CD4-positive, CD25-positive, alpha-beta regulatory T cell (primary cell): Measurements from ENCODE around the gene PET100. TPM values are rescaled to one million over a fixed set of nuclear protein-coding genes. Genes with fewer than 3 reads are reported as not detected.

Source experiments
- ATAC-seq, 2 donors: fragments of 150-1000 bp; cut with Tn5 transposase; one replicate each; pipeline ENCODE4 v1.10.0; 2021; ENCODE audit warnings: low read depth in 2 of 2, moderate number of reproducible peaks in 2 of 2, moderate library complexity in 1 of 2
- DNase-seq, 3 donors: peaks; one replicate each; pipeline versions ENCODE4 v3.0.0 to v3.0.0-alpha.2; 2012 to 2022; ENCODE audit warnings: mixed read lengths in 1 of 3
- H3K27ac ChIP-seq: one replicate; pipeline ENCODE4 v1.7.0; 2013; ENCODE audit warnings: mild to moderate bottlenecking, low read length; ENCODE audit not compliant: insufficient read depth, poor library complexity, severe bottlenecking
- H3K27me3 ChIP-seq: one replicate; pipeline ENCODE4 v1.7.0; 2013; ENCODE audit warnings: low read length; ENCODE audit not compliant: control insufficient read depth, insufficient read depth
- H3K36me3 ChIP-seq: one replicate; pipeline ENCODE4 v1.7.0; 2013; ENCODE audit warnings: mild to moderate bottlenecking, low read length, moderate library complexity; ENCODE audit not compliant: control insufficient read depth, insufficient read depth
- H3K4me1 ChIP-seq: 2 replicates; pipeline ENCODE4 v1.7.0; 2013; ENCODE audit warnings: mild to moderate bottlenecking, low read length; ENCODE audit not compliant: insufficient read depth, control insufficient read depth, poor library complexity, severe bottlenecking
- H3K4me3 ChIP-seq: one replicate; pipeline ENCODE4 v1.7.0; 2013; ENCODE audit warnings: low read depth, mild to moderate bottlenecking, low read length, moderate library complexity
- H3K9me3 ChIP-seq, 2 experiments: 1 replicate in 1 of 2; 2 replicates in 1 of 2; pipeline ENCODE4 v1.7.0; 2013; ENCODE audit warnings: low read length in 2 of 2, mild to moderate bottlenecking in 1 of 2, moderate library complexity in 1 of 2; ENCODE audit not compliant: control insufficient read depth in 2 of 2
- H3K27ac Mint-ChIP-seq, 3 donors: one replicate each; pipeline ENCODE4 v1.8.0; 2020 to 2022; ENCODE audit warnings: mild to moderate bottlenecking in 3 of 3, mixed read lengths in 3 of 3, moderate library complexity in 2 of 3
- H3K27me3 Mint-ChIP-seq: one replicate; pipeline ENCODE4 v1.8.0; 2022; ENCODE audit warnings: mild to moderate bottlenecking, mixed read lengths
- H3K36me3 Mint-ChIP-seq: one replicate; pipeline ENCODE4 v1.8.0; 2020; ENCODE audit warnings: mixed read lengths
- H3K4me1 Mint-ChIP-seq, 4 donors: one replicate each; pipeline ENCODE4 v1.8.0; 2020 to 2022; ENCODE audit warnings: mixed read lengths in 4 of 4, mild to moderate bottlenecking in 1 of 4
- H3K4me3 Mint-ChIP-seq, 4 donors: one replicate each; pipeline ENCODE4 v1.8.0; 2020 to 2022; ENCODE audit warnings: mild to moderate bottlenecking in 4 of 4, mixed read lengths in 4 of 4, moderate library complexity in 3 of 4
- H3K9me3 Mint-ChIP-seq, 7 donors: one replicate each; pipeline ENCODE4 v1.8.0; 2020 to 2022; ENCODE audit warnings: mixed read lengths in 7 of 7, mild to moderate bottlenecking in 3 of 7, moderate library complexity in 2 of 7
- polyA plus RNA-seq, 4 donors: library from polyadenylated mRNA; unstranded; fragments of 300-500 nt; fragmentation: Illumina TruSeq; gene quantifications; one replicate each; pipeline ENCODE4 v1.2.3, GENCODE V29; 2021
- total RNA-seq: library from RNA; stranded (reverse); gene quantifications from one replicate; pipeline ENCODE4 v1.2.3, GENCODE V29; 2022

Gene PET100
- total and polyA plus RNA-seq, 5 donors from 2014 or later: 116 to 500 (median 298) TPM

DNA sequence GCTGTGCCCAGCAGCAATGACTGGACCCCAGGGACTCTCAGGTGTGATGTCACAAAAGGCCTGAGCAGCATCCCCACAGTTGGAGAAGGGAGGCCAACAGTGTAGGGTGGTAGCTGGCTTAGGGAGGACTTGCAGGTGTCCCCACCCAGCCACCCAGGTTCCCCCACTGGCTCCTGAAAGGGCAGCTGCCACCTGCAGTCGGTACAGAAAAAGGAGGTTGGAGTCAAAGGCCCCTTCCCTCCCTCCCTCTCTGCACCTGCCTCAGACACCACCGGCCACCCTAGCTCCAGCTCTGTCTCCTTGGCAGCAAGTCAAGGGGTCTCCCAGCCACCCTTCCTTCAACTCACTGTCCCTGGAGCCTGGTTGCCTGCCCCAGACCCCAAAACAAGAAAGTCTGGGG, 4.1 kb downstream of the PET100 start, which contains the start of gene PCP2:
Gene PCP2, minus strand, starts transcription at position 22 of the 400 bp plus-strand sequence. CDS start 262 bp downstream, outside the sequence.
- DNase-seq (no peak), ATAC-seq (no peak)
- no peak within 1 kb of the TSS for H3K4me3 ChIP-seq
- peak within 1 kb of the TSS in 1 of 3 donors; percentile 32 for H3K27ac Mint-ChIP-seq
- H3K27ac ChIP-seq: no peak within 1 kb of the TSS
- peaks cover 7% of the 10 kb centered on the region for H3K27me3 Mint-ChIP-seq
- no peaks in the 10 kb centered on the region for H3K27me3 ChIP-seq
- H3K4me1 Mint-ChIP-seq: peaks cover 5 to 74% (median 22%) of the 10 kb centered on the region in 4 donors
- peaks cover 7% of the 10 kb centered on the region for H3K36me3 Mint-ChIP-seq
- H3K9me3 ChIP-seq: no peaks in the 10 kb centered on the region
- H3K4me3 Mint-ChIP-seq: peak within 1 kb of the TSS; percentile 29 to 89 (median 59)
- H3K4me1 ChIP-seq: peaks cover 42% of the 10 kb centered on the region
- H3K36me3 ChIP-seq: peaks cover 4% of the 10 kb centered on the region
- H3K9me3 Mint-ChIP-seq: no peaks in the 10 kb centered on the region

GRCh38 chr19:7635670-7636069, 6.1 kb downstream of the PET100 start:
- ATAC-seq (no peak), DNase-seq (no peak)
- Histone ChIP-seq H3K36me3 (peaks cover 14% of the 10 kb centered on the region), H3K4me3 (no peak overlapping the region), H3K27ac (no peak overlapping the region), H3K27me3 (no peaks in the 10 kb centered on the region), H3K4me1 (peaks cover 37% of the 10 kb centered on the region), H3K9me3 (no peaks in the 10 kb centered on the region)
- H3K4me3 Mint-ChIP-seq: peak overlapping the region; percentile 79 to 89 (median 85)
- H3K36me3 Mint-ChIP-seq: peaks cover 11% of the 10 kb centered on the region
- no peaks in the 10 kb centered on the region for H3K27me3 Mint-ChIP-seq
- H3K4me1 Mint-ChIP-seq: peaks cover 0 to 69% (median 21%) of the 10 kb centered on the region in 4 donors
- peak overlapping the region; percentile 85 to 93 (median 91) for H3K27ac Mint-ChIP-seq
- no peaks in the 10 kb centered on the region for H3K9me3 Mint-ChIP-seq

- H3K4me1 Mint-ChIP-seq: peaks cover 0 to 64% (median 18%) of the 10 kb centered on the region in 4 donors
Observed at GRCh38 chr19:7636317-7636690, 6.7 kb downstream of the PET100 start.

DNA sequence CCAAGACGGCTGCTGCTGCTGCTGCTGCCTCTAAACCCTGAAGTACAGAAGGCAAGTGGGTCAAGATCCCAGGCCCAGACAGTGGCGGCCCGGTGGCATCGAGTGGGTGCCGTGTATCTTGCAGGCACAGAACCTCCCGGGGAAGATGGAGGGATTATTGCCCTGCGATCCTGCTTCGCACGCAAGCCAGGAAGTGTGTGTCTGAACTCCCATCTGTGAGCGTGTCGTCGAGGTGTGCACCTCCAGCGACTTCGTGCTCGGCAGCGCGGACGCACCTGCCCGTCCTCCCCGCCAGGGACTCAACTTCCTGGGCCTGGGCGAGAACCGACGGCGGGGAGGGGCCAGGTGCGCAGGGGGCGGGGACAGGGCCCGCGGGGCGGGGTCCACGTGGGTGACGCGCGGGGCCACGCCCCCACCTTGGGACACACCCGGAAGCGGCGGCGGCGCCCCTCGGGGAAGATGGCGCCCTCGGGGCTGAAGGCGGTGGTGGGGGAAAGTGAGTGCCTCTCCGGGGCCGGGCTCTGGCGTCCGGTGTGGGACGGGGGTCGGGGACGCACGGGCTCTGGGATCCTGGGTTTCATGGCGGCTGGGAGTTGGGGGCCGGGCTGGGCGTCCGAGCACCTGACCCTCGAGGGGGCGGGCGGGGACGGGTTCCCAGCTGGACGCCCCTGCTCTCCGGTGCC, 7.2 kb downstream of the PET100 start, which contains the start of gene STXBP2:
Gene STXBP2, plus strand, starts transcription at position 420 of the 683 bp plus-strand sequence. Its CDS starts 40 bp downstream, at position 460.
- Mint-ChIP-seq H3K4me1 (peaks cover 0 to 60% (median 18%) of the 10 kb centered on the region in 4 donors), H3K36me3 (peaks cover 11% of the 10 kb centered on the region), H3K27me3 (no peaks in the 10 kb centered on the region), H3K4me3 (peak within 1 kb of the TSS; percentile 84 to 94 (median 88)), H3K27ac (peak within 1 kb of the TSS; percentile 85 to 93 (median 91)), H3K9me3 (no peaks in the 10 kb centered on the region)
- peak within 1 kb of the TSS; percentile 90 for H3K27ac ChIP-seq
- H3K27me3 ChIP-seq: no peaks in the 10 kb centered on the region
- DNase-seq (peak; percentile 90 to 92 (median 90)), ATAC-seq (peak; percentile 96)
- peaks cover 13% of the 10 kb centered on the region for H3K36me3 ChIP-seq
- peak within 1 kb of the TSS; percentile 62 for H3K4me3 ChIP-seq
- no peaks in the 10 kb centered on the region for H3K9me3 ChIP-seq
- peaks cover 34% of the 10 kb centered on the region for H3K4me1 ChIP-seq

More at GRCh38 chr19:7636317-7636690, 6.7 kb downstream of the PET100 start:
- Histone ChIP-seq H3K4me3 (no peak overlapping the region), H3K36me3 (peaks cover 14% of the 10 kb centered on the region), H3K4me1 (peaks cover 34% of the 10 kb centered on the region), H3K9me3 (no peaks in the 10 kb centered on the region), H3K27ac (peak overlapping the region; percentile 90), H3K27me3 (no peaks in the 10 kb centered on the region)
- Mint-ChIP-seq H3K4me3 (peak overlapping the region; percentile 15 to 89 (median 85)), H3K27me3 (no peaks in the 10 kb centered on the region), H3K9me3 (no peaks in the 10 kb centered on the region), H3K27ac (peak overlapping the region; percentile 85 to 93 (median 91)), H3K36me3 (peaks cover 11% of the 10 kb centered on the region)
- ATAC-seq (no peak), DNase-seq (no peak)

DNA sequence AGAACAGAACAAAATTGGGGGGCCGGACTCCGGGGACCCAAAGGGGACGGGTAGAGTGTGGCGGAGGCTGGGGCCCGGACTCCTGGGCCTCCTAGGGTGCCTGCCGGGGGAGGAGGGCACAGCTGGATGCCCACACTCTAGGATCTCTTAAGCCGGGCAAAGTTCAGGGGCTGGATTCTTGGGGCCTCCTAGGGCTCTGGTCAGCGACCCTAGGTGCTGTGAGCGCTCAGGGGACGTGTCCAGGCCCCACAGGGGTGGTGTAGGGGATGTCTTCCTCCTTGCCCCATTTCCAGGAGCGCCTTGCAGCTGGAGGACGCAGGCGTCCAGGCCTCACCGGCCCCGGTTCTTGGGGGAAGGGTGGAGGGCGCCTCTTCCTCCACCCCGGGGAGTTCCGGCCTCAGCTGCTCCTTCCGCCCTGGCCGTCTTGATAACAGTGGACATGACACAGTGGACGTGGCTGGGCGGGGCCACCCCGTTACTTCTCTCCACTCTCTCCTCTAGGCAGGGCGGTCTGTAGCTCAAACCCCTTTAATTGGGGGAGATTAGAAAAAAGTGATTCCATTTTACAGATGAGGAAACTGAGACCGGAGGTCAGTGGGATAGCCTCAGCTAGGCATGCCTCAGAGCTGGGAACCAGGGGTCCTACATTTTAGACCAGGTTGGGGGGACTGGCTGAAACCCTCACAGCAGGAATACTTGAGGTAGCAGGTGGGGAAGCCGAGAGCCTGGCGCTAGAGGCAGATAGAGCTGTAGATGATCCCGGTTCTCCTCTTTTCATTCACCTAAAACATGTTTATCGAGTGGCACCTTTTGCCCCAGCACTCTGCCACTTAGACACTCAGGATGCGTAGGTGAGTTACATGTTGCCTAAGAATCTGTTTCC, 8.0 kb downstream of the PET100 start:
- H3K36me3 Mint-ChIP-seq: peaks cover 11% of the 10 kb centered on the region
- H3K4me3 ChIP-seq: peak overlapping the region; percentile 62
- H3K27me3 ChIP-seq: no peaks in the 10 kb centered on the region
- H3K9me3 Mint-ChIP-seq: no peaks in the 10 kb centered on the region
- peaks cover 10% of the 10 kb centered on the region for H3K36me3 ChIP-seq
- no peaks in the 10 kb centered on the region for H3K27me3 Mint-ChIP-seq
- H3K4me1 ChIP-seq: peaks cover 34% of the 10 kb centered on the region
- DNase-seq (peak in 1 of 3 donors; percentile 24), ATAC-seq (peak in 1 of 2 donors; percentile 1)
- H3K4me1 Mint-ChIP-seq: peaks cover 0 to 56% (median 18%) of the 10 kb centered on the region in 4 donors
- H3K9me3 ChIP-seq: no peaks in the 10 kb centered on the region
- H3K27ac ChIP-seq: peak overlapping the region; percentile 90
- peak overlapping the region; percentile 74 to 87 (median 85) for H3K27ac Mint-ChIP-seq
- peak overlapping the region; percentile 84 to 94 (median 88) for H3K4me3 Mint-ChIP-seq

DNA sequence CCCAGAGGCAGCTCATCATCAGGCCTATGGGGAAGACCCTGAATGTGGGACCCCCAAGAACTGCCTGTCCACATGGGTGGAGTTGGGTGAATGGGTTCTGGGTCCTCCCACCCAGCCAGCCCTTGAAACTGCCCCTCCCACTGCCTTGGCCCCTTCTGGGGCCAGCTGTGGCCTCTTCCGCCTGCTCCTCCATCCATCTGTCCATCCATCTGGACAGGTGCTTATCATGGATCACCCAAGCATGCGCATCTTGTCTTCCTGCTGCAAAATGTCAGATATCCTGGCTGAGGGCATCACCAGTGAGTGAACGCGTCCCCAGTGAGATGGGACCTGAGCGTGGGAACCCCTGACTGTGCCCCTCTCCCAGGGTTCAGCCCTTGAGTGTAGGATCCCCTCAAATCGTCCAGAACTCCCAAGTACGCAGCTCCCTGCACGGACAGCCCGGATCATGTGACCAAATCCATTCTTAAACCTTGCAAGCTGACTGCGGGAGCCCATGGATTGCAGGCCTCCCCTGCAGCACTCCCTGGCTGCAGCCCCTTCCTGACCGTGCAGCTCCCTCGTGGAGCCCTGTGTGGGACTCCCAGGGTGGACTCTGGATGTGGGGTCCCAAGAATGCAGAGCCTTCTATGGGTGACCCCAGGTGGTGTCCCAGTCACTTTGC, 9.3 kb downstream of the PET100 start:
- H3K27ac Mint-ChIP-seq: peak overlapping the region in 2 of 3 donors; percentile 59 to 83
- ATAC-seq (no peak), DNase-seq (no peak)
- no peaks in the 10 kb centered on the region for H3K9me3 Mint-ChIP-seq
- peaks cover 0 to 57% (median 19%) of the 10 kb centered on the region in 4 donors for H3K4me1 Mint-ChIP-seq
- Histone ChIP-seq H3K27me3 (no peaks in the 10 kb centered on the region), H3K36me3 (peaks cover 10% of the 10 kb centered on the region), H3K4me3 (no peak overlapping the region), H3K9me3 (no peaks in the 10 kb centered on the region), H3K27ac (no peak overlapping the region), H3K4me1 (peaks cover 34% of the 10 kb centered on the region)
- H3K36me3 Mint-ChIP-seq: peaks cover 11% of the 10 kb centered on the region
- H3K27me3 Mint-ChIP-seq: no peaks in the 10 kb centered on the region
- H3K4me3 Mint-ChIP-seq: peak overlapping the region; percentile 37 to 94 (median 60)

DNA sequence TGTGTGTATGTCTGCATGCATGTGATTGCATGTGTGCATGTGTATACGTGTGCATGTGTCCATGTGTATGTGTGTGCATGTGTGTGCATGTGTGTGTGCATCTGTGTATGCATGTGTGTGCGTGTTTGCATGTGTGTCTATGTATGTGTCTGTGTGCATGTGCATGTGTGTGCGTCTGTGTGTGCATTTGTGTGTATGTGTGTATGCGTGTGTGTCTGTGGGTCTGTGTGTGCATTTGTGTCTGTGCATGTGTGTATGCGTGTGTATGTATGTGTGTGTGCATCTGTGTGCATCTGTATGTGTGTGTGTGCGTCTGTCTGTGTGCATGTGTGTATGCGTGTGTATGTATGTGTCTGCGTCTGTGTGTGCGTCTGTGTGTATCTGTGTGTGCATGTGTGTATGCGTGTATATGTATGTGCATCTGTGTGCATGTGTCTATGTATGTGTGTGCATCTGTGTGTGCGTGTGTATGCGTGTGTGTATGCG, 10.3 kb downstream of the PET100 start:
- peaks cover 0 to 50% (median 15%) of the 10 kb centered on the region in 4 donors for H3K4me1 Mint-ChIP-seq
- Histone ChIP-seq H3K4me3 (peak overlapping the region; percentile 7), H3K4me1 (peaks cover 34% of the 10 kb centered on the region), H3K27ac (no peak overlapping the region), H3K9me3 (no peaks in the 10 kb centered on the region), H3K36me3 (peaks cover 14% of the 10 kb centered on the region), H3K27me3 (no peaks in the 10 kb centered on the region)
- H3K36me3 Mint-ChIP-seq: peaks cover 11% of the 10 kb centered on the region
- H3K27me3 Mint-ChIP-seq: no peaks in the 10 kb centered on the region
- H3K4me3 Mint-ChIP-seq: peak overlapping the region in 3 of 4 donors; percentile 37 to 72 (median 48)
- no peak for DNase-seq
- H3K9me3 Mint-ChIP-seq: no peaks in the 10 kb centered on the region
- no peak for ATAC-seq
- H3K27ac Mint-ChIP-seq: peak overlapping the region in 2 of 3 donors; percentile 42 to 59
